IMR-90 (cell line): ENCODE results near the gene MTCL1. TPM values are rescaled to one million over a fixed set of nuclear protein-coding genes. Genes with fewer than 3 reads are reported as not detected.
A peak's percentile ranks its signal among the peaks of the same experiment; 100 is the strongest.

Experiments used
- ATAC-seq: fragments of 200-7000 bp; cut with Tn5 transposase; 2 replicates; pipeline ENCODE4 v1.9.1; 2020; ENCODE audit warnings: low read depth, mild to moderate bottlenecking, moderate library complexity
- BruUV-seq: library from RNA; stranded (reverse); fragments of 400-500 nt; replicated peaks from 2 replicates; lab custom pipeline; 2021; lab: Mats Ljungman, UMichigan
- CTCF ChIA-PET: fragments of 300-600 bp; formaldehyde crosslinking; extraction: SDS; loops from one replicate; lab custom pipeline; 2021; ENCODE audit warnings: antibody characterized with exemption; lab: Yijun Ruan, JAX
- POLR2A ChIA-PET: fragments of 300-600 bp; sonication (Branson Sonifier 250); formaldehyde crosslinking; loops from one replicate; lab custom pipeline; 2022; ENCODE audit warnings: antibody characterized with exemption; ENCODE audit not compliant: unreplicated experiment; lab: Charles Lee
- DNase-seq: peaks from one replicate; pipeline ENCODE4 v3.0.0; 2013
- H2AFZ ChIP-seq: replicated peaks from 2 replicates; pipeline ENCODE3; 2013; ENCODE audit warnings: low read length, mild to moderate bottlenecking; ENCODE audit not compliant: poor library complexity
- H2AK5ac ChIP-seq: 2 replicates; pipeline ENCODE4 v1.6.1; 2013; ENCODE audit warnings: low read depth, low read length, inconsistent platforms
- H2AK9ac ChIP-seq: replicated peaks from 2 replicates; pipeline ENCODE3; 2013; ENCODE audit warnings: mild to moderate bottlenecking, low read depth, low read length, moderate library complexity; ENCODE audit not compliant: poor library complexity
- H2BK120ac ChIP-seq: 2 replicates; pipeline ENCODE4 v1.6.1; 2013; ENCODE audit warnings: low read depth, low read length, inconsistent platforms
- H2BK15ac ChIP-seq: 3 replicates; pipeline ENCODE4 v1.6.1; 2013; ENCODE audit warnings: low read depth, low read length, inconsistent platforms
- H2BK20ac ChIP-seq: 2 replicates; pipeline ENCODE4 v1.6.1; 2013; ENCODE audit warnings: low read depth, mild to moderate bottlenecking, inconsistent platforms, low read length, moderate library complexity
- H2BK5ac ChIP-seq: 2 replicates; pipeline ENCODE4 v1.6.1; 2013; ENCODE audit warnings: mild to moderate bottlenecking, low read depth, low read length, inconsistent platforms; ENCODE audit not compliant: poor library complexity, severe bottlenecking
- H3K14ac ChIP-seq: replicated peaks from 2 replicates; pipeline ENCODE4 v1.6.1; 2013; ENCODE audit warnings: low read depth, low read length, inconsistent platforms
- H3K18ac ChIP-seq: 2 replicates; pipeline ENCODE4 v1.6.1; 2013; ENCODE audit warnings: low read depth, low read length, control low read depth
- H3K23ac ChIP-seq: 2 replicates; pipeline ENCODE4 v1.6.1; 2013; ENCODE audit warnings: low read depth, low read length, inconsistent platforms
- H3K27ac ChIP-seq: 2 replicates; pipeline ENCODE4 v1.5.1; 2013; ENCODE audit warnings: mild to moderate bottlenecking, control low read depth, low read length; ENCODE audit not compliant: insufficient read depth
- H3K27me3 ChIP-seq: 2 replicates; pipeline ENCODE4 v1.6.1; 2013; ENCODE audit warnings: low read length; ENCODE audit not compliant: control insufficient read depth, insufficient read depth
- H3K36me3 ChIP-seq: 2 replicates; pipeline ENCODE4 v1.6.1; 2013; ENCODE audit warnings: low read length, mixed read lengths; ENCODE audit not compliant: control insufficient read depth, insufficient read depth
- H3K4ac ChIP-seq: 2 replicates; pipeline ENCODE4 v1.6.1; 2013; ENCODE audit warnings: low read depth, low read length, inconsistent platforms
- H3K4me1 ChIP-seq: 2 replicates; pipeline ENCODE4 v1.6.1; 2013; ENCODE audit warnings: low read length, mixed read lengths; ENCODE audit not compliant: control insufficient read depth, insufficient read depth
- H3K4me2 ChIP-seq: 2 replicates; pipeline ENCODE4 v1.6.1; 2013; ENCODE audit warnings: low read depth, mild to moderate bottlenecking, control low read depth, low read length, moderate library complexity
- H3K4me3 ChIP-seq: 2 replicates; pipeline ENCODE4 v1.5.1; 2013; ENCODE audit warnings: low read depth, mild to moderate bottlenecking, control low read depth, low read length, moderate library complexity; ENCODE audit not compliant: insufficient read depth
- H3K56ac ChIP-seq: 2 replicates; pipeline ENCODE4 v1.6.1; 2013; ENCODE audit warnings: low read length, inconsistent platforms; ENCODE audit not compliant: insufficient read depth; ENCODE audit errors: extremely low read depth
- H3K79me1 ChIP-seq, 2 experiments: 2 replicates each; pipeline ENCODE4 v1.6.1; 2013; ENCODE audit warnings: low read length in 2 of 2, inconsistent platforms in 1 of 2, low read depth in 1 of 2
- H3K9ac ChIP-seq: 2 replicates; pipeline ENCODE4 v1.6.1; 2013; ENCODE audit warnings: low read depth, low read length, control low read depth
- H3K9me1 ChIP-seq: 2 replicates; pipeline ENCODE4 v1.6.1; 2013; ENCODE audit warnings: low read length, inconsistent platforms; ENCODE audit not compliant: insufficient read depth
- H3K9me3 ChIP-seq: 2 replicates; pipeline ENCODE4 v1.6.1; 2013; ENCODE audit warnings: low read length; ENCODE audit not compliant: control insufficient read depth, insufficient read depth
- H4K20me1 ChIP-seq: 2 replicates; pipeline ENCODE4 v1.6.1; 2013; ENCODE audit warnings: low read length, inconsistent platforms; ENCODE audit not compliant: insufficient read depth
- H4K5ac ChIP-seq: 2 replicates; pipeline ENCODE4 v1.6.1; 2013; ENCODE audit warnings: mild to moderate bottlenecking, low read depth, low read length, control low read depth
- H4K8ac ChIP-seq, 2 experiments: 2 replicates each; pipeline ENCODE4 v1.6.1; 2013; ENCODE audit warnings: low read depth in 2 of 2, low read length in 2 of 2, control low read depth in 1 of 2, inconsistent platforms in 1 of 2
- H4K91ac ChIP-seq: 2 replicates; pipeline ENCODE4 v1.6.1; 2013; ENCODE audit warnings: low read depth, low read length, inconsistent platforms; ENCODE audit not compliant: insufficient read depth
- BHLHE40 ChIP-seq: fragments of 150-350 bp; IDR thresholded peaks from 2 replicates; pipeline ENCODE4 v1.6.1; 2016; ENCODE audit warnings: mild to moderate bottlenecking, low read depth, low read length
- CEBPB ChIP-seq: IDR thresholded peaks from 2 replicates; pipeline ENCODE4 v1.6.1; 2012; ENCODE audit warnings: low read depth, low read length, improper control_type of control experiment
- CHD1 ChIP-seq: IDR thresholded peaks from 2 replicates; pipeline ENCODE4 v1.6.1; 2012; ENCODE audit warnings: low read depth, low read length, improper control_type of control experiment
- FOS ChIP-seq: fragments of 150-350 bp; IDR thresholded peaks from 2 replicates; pipeline ENCODE4 v1.6.1; 2016; ENCODE audit warnings: low read depth, low read length
- MAFK ChIP-seq: IDR thresholded peaks from 2 replicates; pipeline ENCODE4 v1.6.1; 2012; ENCODE audit warnings: low read depth, low read length, improper control_type of control experiment
- MAZ ChIP-seq: IDR thresholded peaks from 2 replicates; pipeline ENCODE4 v1.6.1; 2012; ENCODE audit warnings: low read depth, mild to moderate bottlenecking, low read length, improper control_type of control experiment, moderate library complexity, borderline replicate concordance
- MXI1 ChIP-seq: IDR thresholded peaks from 2 replicates; pipeline ENCODE4 v1.6.1; 2012; ENCODE audit warnings: low read depth, mild to moderate bottlenecking, low read length, moderate library complexity, borderline replicate concordance
- NFE2L2 ChIP-seq: fragments of 150-350 bp; IDR thresholded peaks from 2 replicates; pipeline ENCODE4 v1.6.1; 2016; ENCODE audit warnings: low read depth, mild to moderate bottlenecking, low read length
- POLR2A ChIP-seq: IDR thresholded peaks from 2 replicates; pipeline ENCODE4 v1.6.1; 2012; ENCODE audit warnings: mild to moderate bottlenecking, low read depth, low read length
- RAD21 ChIP-seq: IDR thresholded peaks from 2 replicates; pipeline ENCODE4 v1.6.1; 2012; ENCODE audit warnings: low read length, improper control_type of control experiment
- RCOR1 ChIP-seq: IDR thresholded peaks from 2 replicates; pipeline ENCODE4 v1.6.1; 2012; ENCODE audit warnings: mild to moderate bottlenecking, low read length, improper control_type of control experiment; ENCODE audit not compliant: insufficient replicate concordance
- RFX5 ChIP-seq: IDR thresholded peaks from 2 replicates; pipeline ENCODE4 v1.8.0; 2012; ENCODE audit warnings: low read depth, mild to moderate bottlenecking, low read length, moderate library complexity
- SMC3 ChIP-seq: fragments of 150-350 bp; IDR thresholded peaks from 2 replicates; pipeline ENCODE4 v1.6.1; 2016; ENCODE audit warnings: low read depth, mild to moderate bottlenecking, antibody characterized with exemption, low read length, moderate library complexity
- USF2 ChIP-seq: fragments of 150-350 bp; IDR thresholded peaks from 2 replicates; pipeline ENCODE4 v1.6.1; 2017; ENCODE audit warnings: mild to moderate bottlenecking, antibody characterized with exemption, low read length, low read depth
- WGBS, 2 experiments: methylation state at CpG; one replicate each; pipeline versions ENCODE4 v1.1.5 to v1.1.7; 2013; ENCODE audit warnings: missing lambda C conversion rate in 2 of 2; ENCODE audit not compliant: insufficient read length in 1 of 2; ENCODE audit errors: extremely low coverage in 2 of 2; 5-methylcytosine and 5-hydroxymethylcytosine counted together
- dilution Hi-C: fragments of 300-500 bp; cut with HindIII; formaldehyde crosslinking; loops from one replicate; pipeline ENCODE4 v1.14.3; 2018; ENCODE audit warnings: low sequenced_read_pairs; ENCODE audit not compliant: unreplicated experiment
- in situ Hi-C: fragments of 300-500 bp; cut with MboI; formaldehyde crosslinking; loops from 3 replicates; pipeline ENCODE4 v1.14.3; 2019; ENCODE audit warnings: low sequenced_read_pairs, inconsistent platforms, mixed read lengths
- intact Hi-C: fragments of 100-400 bp; cut with micrococcal nuclease; formaldehyde crosslinking; loops from 2 replicates; pipeline ENCODE4 v1.10.0; 2022
- polyA plus RNA-seq, 3 experiments: library from polyadenylated mRNA; depleted of rRNA; stranded (reverse); fragments of >200 nt; gene quantifications; 2 replicates each; pipeline ENCODE4 v1.2.3, GENCODE V29; 2012; ENCODE audit warnings: low replicate concordance in 1 of 3
- total RNA-seq: library from RNA; depleted of rRNA; stranded (reverse); fragments of >200 nt; gene quantifications from 2 replicates; pipeline ENCODE4 v1.2.3, GENCODE V29; 2012
- TF ChIP-seq, protein P1 (sequence below): fragments of 150-350 bp; IDR thresholded peaks from 2 replicates; pipeline ENCODE4 v1.6.1; 2016; ENCODE audit warnings: low read depth, mild to moderate bottlenecking, low read length, moderate library complexity, borderline replicate concordance
- TF ChIP-seq, protein P2 (sequence below): conservative IDR thresholded peaks from 2 replicates; pipeline ENCODE4 v1.5.1; 2012; ENCODE audit warnings: mild to moderate bottlenecking, low read depth, low read length, improper control_type of control experiment

Gene MTCL1
- total and polyA plus RNA-seq, 2 of the 4 experiments (the other 2 are of a cell fraction), result 29.0 to 45.3 TPM

- POLR2A ChIA-PET, result no interaction called here
- CTCF ChIA-PET, result no interaction called here
- H2BK120ac ChIP-seq, result no peak overlapping the region
Measured at GRCh38 chr18:8689517-8689916, 15.8 kb upstream of the MTCL1 start.

More at GRCh38 chr18:8689517-8689916, 15.8 kb upstream of the MTCL1 start:
- Histone ChIP-seq H2AK5ac (peak overlapping the region; percentile 72), H3K14ac (0 out of 2 replicates have a peak overlapping the region, but pooled peaks have one; percentile 52), H3K4me3 (no peak overlapping the region), H3K4me1 (peaks cover 7% of the 10 kb centered on the region), H4K91ac (no peak overlapping the region), H2BK5ac (no peak overlapping the region), H2BK20ac (no peak overlapping the region), H3K27me3 (no peaks in the 10 kb centered on the region), H4K20me1 (no peaks in the 10 kb centered on the region), H2AK9ac (no peak overlapping the region), H3K23ac (no peak overlapping the region), H3K4ac (no peak overlapping the region; the same call in 1 of the 2 replicates), H4K8ac (no peak overlapping the region), H3K18ac (no peak overlapping the region), H3K9me3 (no peaks in the 10 kb centered on the region), H3K9ac (no peak overlapping the region), H3K9me1 (peaks cover 8% of the 10 kb centered on the region; the same call in 1 of the 2 replicates), H3K56ac (no peak overlapping the region), H3K4me2 (no peak overlapping the region), H3K36me3 (no peaks in the 10 kb centered on the region), H4K5ac (no peak overlapping the region), H2BK15ac (no peak overlapping the region), H2AFZ (no peak overlapping the region), H3K27ac (no peak overlapping the region), H3K79me1 (no peaks in the 10 kb centered on the region)
- no peak for TF ChIP-seq NFE2L2
- no peak for TF ChIP-seq USF2
- no peak for TF ChIP-seq MAZ
- TF ChIP-seq BHLHE40, result no peak
- TF ChIP-seq SMC3, result no peak
- no peak for TF ChIP-seq POLR2A
- no peak for TF ChIP-seq RAD21
- no peak for TF ChIP-seq CEBPB
- TF ChIP-seq MAFK, result no peak
- TF ChIP-seq, protein P1, sequence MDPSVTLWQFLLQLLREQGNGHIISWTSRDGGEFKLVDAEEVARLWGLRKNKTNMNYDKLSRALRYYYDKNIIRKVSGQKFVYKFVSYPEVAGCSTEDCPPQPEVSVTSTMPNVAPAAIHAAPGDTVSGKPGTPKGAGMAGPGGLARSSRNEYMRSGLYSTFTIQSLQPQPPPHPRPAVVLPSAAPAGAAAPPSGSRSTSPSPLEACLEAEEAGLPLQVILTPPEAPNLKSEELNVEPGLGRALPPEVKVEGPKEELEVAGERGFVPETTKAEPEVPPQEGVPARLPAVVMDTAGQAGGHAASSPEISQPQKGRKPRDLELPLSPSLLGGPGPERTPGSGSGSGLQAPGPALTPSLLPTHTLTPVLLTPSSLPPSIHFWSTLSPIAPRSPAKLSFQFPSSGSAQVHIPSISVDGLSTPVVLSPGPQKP, result no peak
- no peak for TF ChIP-seq RFX5
- no peak for TF ChIP-seq FOS
- TF ChIP-seq, protein P2, sequence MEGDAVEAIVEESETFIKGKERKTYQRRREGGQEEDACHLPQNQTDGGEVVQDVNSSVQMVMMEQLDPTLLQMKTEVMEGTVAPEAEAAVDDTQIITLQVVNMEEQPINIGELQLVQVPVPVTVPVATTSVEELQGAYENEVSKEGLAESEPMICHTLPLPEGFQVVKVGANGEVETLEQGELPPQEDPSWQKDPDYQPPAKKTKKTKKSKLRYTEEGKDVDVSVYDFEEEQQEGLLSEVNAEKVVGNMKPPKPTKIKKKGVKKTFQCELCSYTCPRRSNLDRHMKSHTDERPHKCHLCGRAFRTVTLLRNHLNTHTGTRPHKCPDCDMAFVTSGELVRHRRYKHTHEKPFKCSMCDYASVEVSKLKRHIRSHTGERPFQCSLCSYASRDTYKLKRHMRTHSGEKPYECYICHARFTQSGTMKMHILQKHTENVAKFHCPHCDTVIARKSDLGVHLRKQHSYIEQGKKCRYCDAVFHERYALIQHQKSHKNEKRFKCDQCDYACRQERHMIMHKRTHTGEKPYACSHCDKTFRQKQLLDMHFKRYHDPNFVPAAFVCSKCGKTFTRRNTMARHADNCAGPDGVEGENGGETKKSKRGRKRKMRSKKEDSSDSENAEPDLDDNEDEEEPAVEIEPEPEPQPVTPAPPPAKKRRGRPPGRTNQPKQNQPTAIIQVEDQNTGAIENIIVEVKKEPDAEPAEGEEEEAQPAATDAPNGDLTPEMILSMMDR, result no peak
- no peak for TF ChIP-seq CHD1
- no peak for TF ChIP-seq MXI1
- no peak for TF ChIP-seq RCOR1
- no TSS peak for BruUV-seq
- 86% methylated on average over 12 of the region's 13 CpGs; no CpG with 5 or more reads in 1 of the 2 experiments for WGBS, 2 experiments
- in situ Hi-C loops (no loop called here), intact Hi-C loops (no loop called here), dilution Hi-C loops (loop anchor here (25.0 kb wide), 1 partner anchor 298 kb away; no protein-coding TSS in a partner anchor)
- ATAC-seq (no peak), DNase-seq (no peak)
